HG03175 (cell line): ENCODE measurements around the gene PDZD2.
"Not testable (repeated sequence)": the region's sequence is repeated elsewhere in the genome, so short reads cannot be mapped to it uniquely, and the experiment has no call there.

ENCODE experiments used
- ATAC-seq: cut with Tn5 transposase; IDR thresholded peaks from one replicate; pipeline ENCODE4 v1.9.1; 2021; ENCODE audit warnings: mild to moderate bottlenecking, moderate library complexity; ENCODE audit not compliant: unreplicated experiment

The PDZD2 gene

GRCh38 chr5:31767335-31768031, 128.6 kb downstream of the PDZD2 start:
- ATAC-seq: no peak

- no peak for ATAC-seq
Observed at GRCh38 chr5:31768046-31768445, 129.1 kb downstream of the PDZD2 start.

GRCh38 chr5:31768784-31769183, 129.9 kb downstream of the PDZD2 start:
- no peak for ATAC-seq

GRCh38 chr5:31769530-31769929, 130.6 kb downstream of the PDZD2 start:
- peak; percentile 35 for ATAC-seq

- no peak for ATAC-seq
Observed at GRCh38 chr5:31770132-31770720, 131.3 kb downstream of the PDZD2 start.

GRCh38 chr5:31770998-31771397, 132.1 kb downstream of the PDZD2 start:
- peak; percentile 80 for ATAC-seq

- peak; percentile 19 for ATAC-seq
Observed at GRCh38 chr5:31771500-31771899, 132.6 kb downstream of the PDZD2 start.

- not testable (repeated sequence) for ATAC-seq
Observed at GRCh38 chr5:31776294-31776693, 137.4 kb downstream of the PDZD2 start.

- ATAC-seq: no peak
Observed at GRCh38 chr5:31776976-31777651, 138.2 kb downstream of the PDZD2 start.

- ATAC-seq: no peak
Observed at GRCh38 chr5:31781772-31782171, 142.8 kb downstream of the PDZD2 start.

- ATAC-seq: no peak
Observed at GRCh38 chr5:31783086-31783645, 144.2 kb downstream of the PDZD2 start.

GRCh38 chr5:31783731-31784130, 144.8 kb downstream of the PDZD2 start:
- ATAC-seq: no peak

- ATAC-seq: no peak
Observed at GRCh38 chr5:31786090-31786631, 147.2 kb downstream of the PDZD2 start.

- ATAC-seq: no peak
Observed at GRCh38 chr5:31794009-31794408, 155.1 kb downstream of the PDZD2 start.

- ATAC-seq: no peak
Observed at GRCh38 chr5:31798168-31798567, 159.2 kb downstream of the PDZD2 start.

GRCh38 chr5:31800351-31800750, 161.4 kb downstream of the PDZD2 start:
- ATAC-seq: no peak

- ATAC-seq: no peak
Observed at GRCh38 chr5:31805785-31806400, 167.0 kb downstream of the PDZD2 start.

- ATAC-seq: no peak
Observed at GRCh38 chr5:31806561-31806960, 167.6 kb downstream of the PDZD2 start.

GRCh38 chr5:31807789-31808540, 169.0 kb downstream of the PDZD2 start:
- no peak for ATAC-seq
